GM19043 (cell line): ENCODE data around the gene P3H2.
A peak's percentile ranks its signal among the peaks of the same experiment; 100 is the strongest.
"Not testable (repeated sequence)": the region's sequence is repeated elsewhere in the genome, so short reads cannot be mapped to it uniquely, and the experiment has no call there.

ENCODE experiments used
- ATAC-seq: cut with Tn5 transposase; IDR thresholded peaks from one replicate; pipeline ENCODE4 v1.9.1; 2021; ENCODE audit warnings: low read depth; ENCODE audit not compliant: unreplicated experiment

The P3H2 gene

GRCh38 chr3:190089711-190090110, 31.0 kb downstream of the P3H2 start:
- ATAC-seq = no peak

GRCh38 chr3:190088890-190089289, 31.8 kb downstream of the P3H2 start:
- ATAC-seq = no peak

GRCh38 chr3:190086191-190086590, 34.5 kb downstream of the P3H2 start:
- ATAC-seq = no peak

- ATAC-seq = no peak
These were observed 35.7 kb downstream of the P3H2 start for GRCh38 chr3:190084983-190085382.

DNA sequence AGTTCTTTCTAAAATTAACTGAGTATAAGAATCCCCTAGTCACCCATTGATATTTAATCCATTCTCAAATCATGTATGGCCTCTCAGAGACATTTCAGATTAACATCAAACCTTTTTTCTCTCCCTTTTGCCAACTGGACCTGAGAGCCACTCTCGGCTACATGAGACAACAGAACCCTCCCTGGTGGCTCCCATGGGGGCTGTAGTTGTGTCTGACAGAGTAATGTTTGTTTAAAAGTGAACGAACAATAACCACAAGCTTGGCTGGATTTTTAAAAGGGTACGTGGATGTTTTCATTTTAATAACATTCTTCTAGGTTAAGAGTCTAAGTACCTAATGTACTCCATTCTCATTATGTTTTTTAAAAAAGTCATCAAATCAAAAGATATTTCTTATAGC, 37.1 kb downstream of the P3H2 start:
- no peak for ATAC-seq

GRCh38 chr3:190081389-190081788, 39.3 kb downstream of the P3H2 start:
- no peak for ATAC-seq

DNA sequence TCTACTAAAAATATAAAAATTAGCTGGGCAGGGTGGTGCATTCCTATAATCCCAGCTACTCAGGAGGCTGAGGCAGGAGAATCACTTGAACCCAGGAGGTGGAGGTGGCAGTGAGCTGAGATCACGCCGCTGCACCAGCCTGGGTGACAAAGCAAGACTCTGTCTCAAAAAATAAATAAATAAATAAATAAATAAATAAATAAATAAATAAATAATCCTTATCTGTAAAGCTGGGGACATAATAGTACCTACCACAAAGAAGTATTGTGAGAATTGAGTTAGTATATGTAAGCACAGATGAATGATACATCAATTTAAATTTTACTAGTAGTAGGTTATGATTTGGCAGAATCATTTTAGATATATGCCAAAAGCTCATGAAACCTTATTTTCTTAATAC, 41.5 kb downstream of the P3H2 start:
- not testable (repeated sequence) for ATAC-seq

- no peak for ATAC-seq
These were observed 43.2 kb downstream of the P3H2 start for GRCh38 chr3:190077395-190078045.

GRCh38 chr3:190076601-190077394, 43.9 kb downstream of the P3H2 start:
- ATAC-seq = no peak

- ATAC-seq = no peak
These were observed 44.6 kb downstream of the P3H2 start for GRCh38 chr3:190076136-190076535.

DNA sequence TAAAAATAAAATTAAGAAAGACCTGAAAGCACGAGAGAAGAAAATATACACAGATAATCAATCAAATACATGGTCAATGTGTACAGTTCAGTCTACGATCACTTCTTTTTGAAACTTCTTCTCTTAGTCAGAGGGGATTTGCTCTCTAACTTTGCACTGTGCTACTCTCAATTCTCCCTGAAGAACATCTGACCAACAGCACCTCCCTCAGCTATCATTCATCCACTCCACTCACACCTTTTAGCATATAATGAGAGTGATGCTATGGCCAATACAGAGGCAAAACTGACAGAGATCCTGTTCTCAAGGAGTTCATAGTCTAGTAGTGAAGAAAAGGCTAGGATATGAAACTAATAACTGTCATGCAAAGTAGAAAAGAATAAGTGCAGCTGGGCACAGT, 45.9 kb downstream of the P3H2 start:
- ATAC-seq = no peak

DNA sequence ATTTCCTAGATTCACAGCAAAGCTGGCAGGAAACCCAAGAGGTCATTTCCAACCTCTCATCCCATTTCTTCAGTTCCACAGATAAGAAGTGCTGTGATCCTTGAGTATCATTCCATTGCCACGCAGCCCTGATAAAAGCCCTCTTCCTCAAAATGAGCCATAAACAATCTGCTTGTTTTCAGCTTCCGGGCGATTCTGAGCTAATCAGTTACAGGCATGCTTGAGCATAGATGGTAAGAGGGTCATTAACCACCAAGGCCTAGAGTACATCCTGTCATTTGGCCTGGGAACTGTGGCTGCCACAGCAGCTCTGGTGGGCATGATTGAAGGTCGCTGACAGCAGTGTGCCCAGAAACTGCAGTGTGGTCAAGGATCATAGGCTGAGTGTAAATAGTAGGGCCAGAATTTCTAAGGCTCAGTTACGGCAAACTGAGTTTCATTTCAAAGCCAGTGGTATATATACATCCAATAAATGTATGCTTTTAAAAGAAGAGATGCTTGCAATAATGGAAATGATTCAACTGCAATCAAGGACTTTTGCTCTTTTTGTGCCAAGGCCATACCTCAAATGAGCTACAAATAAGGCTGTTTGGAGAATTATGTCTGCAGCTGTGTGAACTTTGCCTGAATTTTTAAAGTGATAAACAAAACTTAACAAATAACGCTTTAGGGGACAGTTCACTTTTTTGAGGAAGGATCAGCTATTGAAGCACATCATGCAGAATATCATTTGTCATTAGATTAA, 47.3 kb downstream of the P3H2 start:
- ATAC-seq = peak; percentile 83

- ATAC-seq = no peak
These were observed 47.8 kb downstream of the P3H2 start for GRCh38 chr3:190072856-190073255.

- not testable (repeated sequence) for ATAC-seq
These were observed 48.8 kb downstream of the P3H2 start for GRCh38 chr3:190071921-190072320.

- no peak for ATAC-seq
These were observed 49.9 kb downstream of the P3H2 start for GRCh38 chr3:190070622-190071347.

GRCh38 chr3:190065204-190065603, 55.5 kb downstream of the P3H2 start:
- ATAC-seq = no peak

DNA sequence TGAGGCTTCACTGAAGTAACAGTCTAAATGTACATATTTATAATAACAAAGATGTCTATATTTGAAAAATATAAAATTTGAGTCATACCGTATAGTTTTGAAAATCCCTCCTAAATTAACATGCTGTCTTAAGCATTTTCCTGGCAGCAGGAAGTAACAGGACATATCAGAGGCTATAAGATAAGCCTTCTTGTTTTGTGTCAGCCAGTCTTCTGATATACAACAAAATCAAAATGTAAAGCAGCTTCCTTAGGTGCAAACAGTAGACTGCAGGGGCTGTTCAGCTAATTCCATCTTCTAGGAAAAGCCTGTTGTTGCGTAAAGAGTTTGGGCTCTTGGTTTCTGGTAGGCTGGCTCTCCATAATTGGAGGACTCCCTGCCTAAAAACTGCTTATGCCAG, 56.0 kb downstream of the P3H2 start:
- no peak for ATAC-seq

GRCh38 chr3:190064112-190064511, 56.6 kb downstream of the P3H2 start:
- no peak for ATAC-seq

- ATAC-seq = no peak
These were observed 57.2 kb downstream of the P3H2 start for GRCh38 chr3:190063490-190063889.

- no peak for ATAC-seq
These were observed 60.4 kb downstream of the P3H2 start for GRCh38 chr3:190060192-190060775.

DNA sequence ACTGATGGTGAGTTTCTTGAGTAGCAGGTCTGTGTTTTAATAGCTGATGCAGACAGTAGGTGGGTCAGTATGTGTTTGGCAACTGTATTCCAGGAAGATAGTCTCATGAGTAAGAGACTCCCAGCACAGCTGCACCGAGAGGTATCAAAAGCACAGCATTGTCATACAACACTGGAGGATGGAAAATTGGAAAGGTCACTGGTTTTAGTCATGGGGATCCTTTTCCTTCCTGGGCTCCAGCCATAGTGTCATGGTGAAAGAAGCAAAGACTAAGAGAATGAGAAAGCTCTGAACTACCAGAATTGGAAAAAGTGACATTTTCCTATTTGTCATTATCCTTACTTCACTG, 61.5 kb downstream of the P3H2 start:
- ATAC-seq = no peak
